Measurements from ENCODE around the gene QSOX2.

DNA sequence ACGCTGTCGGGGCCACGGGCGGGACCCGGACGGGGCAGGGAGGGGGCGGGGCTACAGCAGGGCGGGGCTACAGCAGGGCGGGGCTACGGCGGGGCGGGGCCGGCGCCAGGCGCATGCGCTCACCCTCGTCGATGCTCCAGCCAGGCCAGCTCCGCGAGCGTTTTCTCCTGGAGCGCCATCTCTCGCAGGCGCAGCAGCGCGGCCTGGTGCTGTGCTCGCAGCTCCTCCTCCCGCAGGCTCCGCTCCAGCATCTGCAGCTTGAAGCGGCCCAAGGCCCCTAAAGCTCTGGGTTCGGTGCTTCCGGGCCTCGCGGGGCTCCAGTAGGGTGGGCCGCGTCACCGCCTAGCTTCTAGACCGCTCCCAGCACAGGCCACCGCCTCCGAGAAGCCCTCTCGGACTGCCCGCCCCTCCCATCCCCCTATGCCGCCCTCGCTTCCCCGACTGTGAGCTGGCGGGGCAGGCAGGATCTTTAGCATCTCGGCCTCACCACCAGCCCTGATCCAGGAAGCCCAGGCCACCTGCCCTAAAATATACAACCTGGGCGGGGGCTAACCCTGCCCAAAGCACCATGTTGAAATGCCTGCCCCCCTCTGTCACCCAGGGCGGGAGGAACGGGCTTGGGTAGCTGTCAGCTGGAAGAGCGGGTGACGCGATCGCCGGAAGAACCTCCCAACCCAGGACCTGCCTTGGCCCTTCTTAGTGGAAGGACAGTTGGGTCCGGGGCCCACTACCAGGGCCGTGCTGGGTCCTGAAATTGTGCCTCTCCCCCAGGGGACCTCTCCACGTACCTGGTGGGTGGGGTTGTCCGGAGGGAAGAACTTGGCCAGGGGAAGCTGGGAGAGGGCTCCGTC lies 21.9 kb upstream of the QSOX2 start:
- TF ChIP-seq, protein P1, sequence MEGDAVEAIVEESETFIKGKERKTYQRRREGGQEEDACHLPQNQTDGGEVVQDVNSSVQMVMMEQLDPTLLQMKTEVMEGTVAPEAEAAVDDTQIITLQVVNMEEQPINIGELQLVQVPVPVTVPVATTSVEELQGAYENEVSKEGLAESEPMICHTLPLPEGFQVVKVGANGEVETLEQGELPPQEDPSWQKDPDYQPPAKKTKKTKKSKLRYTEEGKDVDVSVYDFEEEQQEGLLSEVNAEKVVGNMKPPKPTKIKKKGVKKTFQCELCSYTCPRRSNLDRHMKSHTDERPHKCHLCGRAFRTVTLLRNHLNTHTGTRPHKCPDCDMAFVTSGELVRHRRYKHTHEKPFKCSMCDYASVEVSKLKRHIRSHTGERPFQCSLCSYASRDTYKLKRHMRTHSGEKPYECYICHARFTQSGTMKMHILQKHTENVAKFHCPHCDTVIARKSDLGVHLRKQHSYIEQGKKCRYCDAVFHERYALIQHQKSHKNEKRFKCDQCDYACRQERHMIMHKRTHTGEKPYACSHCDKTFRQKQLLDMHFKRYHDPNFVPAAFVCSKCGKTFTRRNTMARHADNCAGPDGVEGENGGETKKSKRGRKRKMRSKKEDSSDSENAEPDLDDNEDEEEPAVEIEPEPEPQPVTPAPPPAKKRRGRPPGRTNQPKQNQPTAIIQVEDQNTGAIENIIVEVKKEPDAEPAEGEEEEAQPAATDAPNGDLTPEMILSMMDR (IDR thresholded peaks at IDR 0.05), result peak in 2 of 4 experiments; percentile 11 to 36
- peak; percentile 45 for TF ChIP-seq POLR2A (IDR thresholded peaks at IDR 0.05)
